IPS-NIHi7 (cell line): Measurements from ENCODE around the gene PTTG1IP.
A peak's percentile ranks its signal among the peaks of the same experiment; 100 is the strongest.

Source experiments
- DNase-seq: peaks from one replicate; pipeline ENCODE4 v3.0.0; 2012; ENCODE audit warnings: mixed read lengths; ENCODE audit errors: extremely low spot score

The PTTG1IP gene

DNA sequence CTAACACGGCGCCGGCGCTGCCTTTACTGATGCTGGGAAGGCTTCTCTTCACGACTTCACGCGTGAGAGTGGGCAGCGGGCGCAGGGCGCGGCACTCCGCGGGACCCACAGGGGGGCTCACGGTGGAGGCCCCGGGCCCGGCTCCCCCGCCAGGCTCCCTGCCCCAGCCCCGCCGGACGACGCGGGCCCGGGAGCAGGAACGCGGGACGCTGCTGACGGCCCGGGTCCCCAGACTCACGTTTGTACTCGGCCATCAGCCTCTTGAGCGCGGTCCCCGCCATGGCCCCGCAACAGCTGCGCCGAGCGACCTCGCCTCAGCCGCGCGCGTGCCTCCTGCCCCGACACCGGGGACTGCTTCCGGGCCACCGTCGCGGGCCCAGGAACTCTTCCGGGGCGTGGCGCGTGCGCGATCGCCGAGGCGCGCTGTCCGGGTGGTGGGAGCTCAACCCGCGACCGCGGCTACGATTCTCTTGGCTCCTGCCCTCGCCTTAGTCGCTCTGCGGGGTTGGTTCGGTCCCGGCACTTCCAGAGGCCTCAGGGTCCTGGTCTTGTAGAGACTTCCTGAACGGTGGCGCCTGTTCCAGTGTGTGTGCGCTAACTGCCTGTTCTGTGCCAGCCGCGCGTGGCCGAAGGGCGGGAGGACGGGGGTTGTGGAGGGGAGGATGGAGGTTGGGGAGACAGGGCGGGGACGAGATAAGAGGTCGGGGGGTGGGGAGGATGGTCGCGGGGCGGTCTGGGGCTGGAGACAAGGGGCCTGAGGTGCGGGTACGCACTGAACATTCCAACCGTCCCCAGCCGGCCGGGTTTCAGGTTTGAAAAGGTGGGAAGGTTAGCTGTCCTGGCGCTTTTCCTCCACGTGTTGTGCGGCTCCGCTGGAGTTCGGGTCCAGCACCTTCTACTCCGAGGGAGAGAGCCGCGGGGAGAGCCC is 71.8 kb downstream of the PTTG1IP start, which contains the start of gene UBE2G2:
Gene UBE2G2, minus strand, starts transcription at position 353 of the 928 bp plus-strand sequence. Its CDS starts 72 bp downstream, at position 281.
- DNase-seq = peak; percentile 89

DNA sequence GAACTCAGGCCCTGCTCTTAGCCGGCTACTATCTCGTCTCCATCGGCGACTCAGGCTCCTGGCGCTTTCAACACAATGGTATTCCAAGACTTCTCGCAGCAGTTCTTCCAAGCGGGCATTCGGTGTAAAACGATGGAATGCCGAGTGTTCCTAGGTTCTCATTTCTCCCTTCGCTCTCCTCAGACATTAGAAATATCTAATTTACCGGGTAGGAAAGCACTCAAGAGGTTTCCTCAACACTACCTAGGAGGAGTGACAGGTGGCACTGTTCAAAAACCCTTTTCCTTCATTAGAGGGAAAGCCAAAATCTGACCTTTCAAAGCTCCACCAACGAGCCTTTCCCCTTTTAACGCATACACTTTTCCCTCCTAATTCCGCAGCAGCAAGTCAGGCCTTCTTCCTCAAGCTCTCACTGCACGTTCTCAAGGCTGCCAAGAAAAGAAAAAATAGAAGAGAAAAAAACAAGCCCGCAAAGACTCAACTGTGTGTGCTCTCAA is 72.5 kb downstream of the PTTG1IP start:
- DNase-seq = peak; percentile 48

DNA sequence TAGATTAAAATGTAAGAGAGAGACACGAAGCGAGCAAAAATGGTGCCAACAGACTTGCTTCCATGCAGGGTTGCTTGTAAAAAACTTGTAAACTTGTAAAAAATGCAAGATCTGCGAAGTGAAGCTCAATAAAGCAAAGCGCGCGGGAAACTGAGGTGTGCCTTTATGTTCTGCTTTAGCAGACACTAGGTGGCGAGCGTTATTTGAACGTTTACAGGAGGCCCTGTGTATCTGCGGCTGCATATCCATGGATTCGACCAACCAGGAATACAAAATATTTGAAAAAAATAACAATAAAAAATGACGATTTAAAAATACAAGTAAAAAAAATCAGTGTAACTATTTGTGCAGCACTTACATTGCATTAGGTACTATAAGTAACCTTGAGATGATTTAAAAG is 73.4 kb downstream of the PTTG1IP start:
- no peak for DNase-seq

DNA sequence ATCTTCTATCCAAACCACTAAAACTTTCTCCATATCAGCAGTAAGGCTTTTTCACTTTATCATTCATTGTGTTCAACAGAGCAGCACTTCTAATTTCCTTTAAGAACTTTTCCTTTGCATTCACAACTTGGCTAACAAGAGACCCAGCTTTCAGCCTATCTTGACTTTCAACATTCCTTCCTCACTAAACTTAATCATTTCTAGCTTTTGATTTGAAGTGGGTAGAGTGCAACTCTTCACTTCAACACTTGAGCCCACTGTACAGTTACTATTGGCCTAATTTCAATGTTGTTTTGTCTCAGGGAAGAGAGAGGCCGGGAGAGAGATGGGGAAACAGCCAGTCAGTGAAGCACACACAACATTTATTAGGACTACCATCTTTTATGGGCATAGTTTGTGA is 73.8 kb downstream of the PTTG1IP start:
- no peak for DNase-seq
